ENCODE measurements around the gene KRT13.

Gene KRT13

DNA sequence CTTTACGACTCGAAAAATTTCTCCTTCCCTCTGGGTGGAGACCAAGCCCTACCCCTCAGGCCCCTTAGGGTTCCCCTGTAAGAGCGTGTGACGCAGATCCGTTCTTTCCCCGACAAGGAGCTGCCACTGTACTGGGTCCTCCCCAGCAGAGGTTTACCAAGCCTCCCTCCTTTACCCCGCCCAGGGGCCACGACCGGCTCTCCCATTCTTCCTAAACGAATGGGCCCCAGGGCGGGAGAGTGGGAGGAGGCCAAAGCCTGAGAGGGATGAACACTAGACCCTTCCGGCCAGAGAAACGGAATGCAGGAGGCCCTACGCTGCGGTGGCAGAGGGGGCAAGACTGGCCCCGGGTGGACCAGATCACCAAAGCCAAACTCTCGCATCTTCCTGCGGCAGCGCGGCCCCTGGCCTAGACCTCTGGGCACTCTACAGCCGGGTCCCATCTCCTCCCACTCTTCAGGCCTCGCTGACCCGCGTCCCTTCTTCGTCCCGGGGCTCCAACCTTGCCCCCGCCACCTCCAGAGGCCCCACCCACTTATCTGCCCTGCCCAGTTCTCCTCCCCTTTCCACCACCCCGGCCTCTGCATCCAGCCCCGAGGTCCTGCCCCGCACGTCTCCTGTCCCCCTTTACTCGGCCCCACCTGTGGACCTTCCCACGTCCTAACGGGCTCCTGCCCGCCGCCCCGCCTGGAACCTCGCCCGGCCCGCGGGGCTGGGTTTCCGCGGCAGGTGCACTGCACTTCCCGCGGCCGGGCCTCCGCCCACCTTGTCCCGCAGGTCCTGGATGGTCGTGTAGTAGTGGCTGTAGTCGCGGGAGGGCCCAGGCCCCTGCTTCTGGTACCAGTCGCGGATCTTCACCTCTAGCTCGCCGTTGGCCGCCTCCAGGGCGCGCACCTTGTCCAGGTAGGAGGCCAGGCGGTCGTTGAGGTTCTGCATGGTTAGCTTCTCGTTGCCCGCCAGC lies 21.9 kb upstream of the KRT13 start:
- no peak for ATAC-seq
- no peak for TF ChIP-seq ESRRG (CRISPR knock-in tag; IDR thresholded peaks at IDR 0.05)
- TF ChIP-seq, protein P1, sequence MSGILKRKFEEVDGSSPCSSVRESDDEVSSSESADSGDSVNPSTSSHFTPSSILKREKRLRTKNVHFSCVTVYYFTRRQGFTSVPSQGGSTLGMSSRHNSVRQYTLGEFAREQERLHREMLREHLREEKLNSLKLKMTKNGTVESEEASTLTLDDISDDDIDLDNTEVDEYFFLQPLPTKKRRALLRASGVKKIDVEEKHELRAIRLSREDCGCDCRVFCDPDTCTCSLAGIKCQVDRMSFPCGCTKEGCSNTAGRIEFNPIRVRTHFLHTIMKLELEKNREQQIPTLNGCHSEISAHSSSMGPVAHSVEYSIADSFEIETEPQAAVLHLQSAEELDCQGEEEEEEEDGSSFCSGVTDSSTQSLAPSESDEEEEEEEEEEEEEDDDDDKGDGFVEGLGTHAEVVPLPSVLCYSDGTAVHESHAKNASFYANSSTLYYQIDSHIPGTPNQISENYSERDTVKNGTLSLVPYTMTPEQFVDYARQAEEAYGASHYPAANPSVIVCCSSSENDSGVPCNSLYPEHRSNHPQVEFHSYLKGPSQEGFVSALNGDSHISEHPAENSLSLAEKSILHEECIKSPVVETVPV (CRISPR knock-in tag; IDR thresholded peaks at IDR 0.05) = no peak
- no peak for TF ChIP-seq POU6F1 (CRISPR knock-in tag; IDR thresholded peaks at IDR 0.05; ENCODE audit: borderline replicate concordance, low read depth)
- TF ChIP-seq, protein P2, sequence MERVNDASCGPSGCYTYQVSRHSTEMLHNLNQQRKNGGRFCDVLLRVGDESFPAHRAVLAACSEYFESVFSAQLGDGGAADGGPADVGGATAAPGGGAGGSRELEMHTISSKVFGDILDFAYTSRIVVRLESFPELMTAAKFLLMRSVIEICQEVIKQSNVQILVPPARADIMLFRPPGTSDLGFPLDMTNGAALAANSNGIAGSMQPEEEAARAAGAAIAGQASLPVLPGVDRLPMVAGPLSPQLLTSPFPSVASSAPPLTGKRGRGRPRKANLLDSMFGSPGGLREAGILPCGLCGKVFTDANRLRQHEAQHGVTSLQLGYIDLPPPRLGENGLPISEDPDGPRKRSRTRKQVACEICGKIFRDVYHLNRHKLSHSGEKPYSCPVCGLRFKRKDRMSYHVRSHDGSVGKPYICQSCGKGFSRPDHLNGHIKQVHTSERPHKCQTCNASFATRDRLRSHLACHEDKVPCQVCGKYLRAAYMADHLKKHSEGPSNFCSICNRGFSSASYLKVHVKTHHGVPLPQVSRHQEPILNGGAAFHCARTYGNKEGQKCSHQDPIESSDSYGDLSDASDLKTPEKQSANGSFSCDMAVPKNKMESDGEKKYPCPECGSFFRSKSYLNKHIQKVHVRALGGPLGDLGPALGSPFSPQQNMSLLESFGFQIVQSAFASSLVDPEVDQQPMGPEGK (CRISPR knock-in tag; IDR thresholded peaks at IDR 0.05; ENCODE audit: borderline replicate concordance) = no peak
- no peak for TF ChIP-seq BACH2 (CRISPR knock-in tag; IDR thresholded peaks at IDR 0.05; ENCODE audit: borderline replicate concordance)
- TF ChIP-seq ZNF70 (CRISPR knock-in tag; IDR thresholded peaks at IDR 0.05) = no peak
- no peak for TF ChIP-seq ZFP30 (CRISPR knock-in tag; IDR thresholded peaks at IDR 0.05)
- TF ChIP-seq ZFP3 (CRISPR knock-in tag; IDR thresholded peaks at IDR 0.05) = no peak
- TF ChIP-seq OSR1 (CRISPR knock-in tag; IDR thresholded peaks at IDR 0.05) = no peak
- no peak for TF ChIP-seq ISL1 (CRISPR knock-in tag; IDR thresholded peaks at IDR 0.05)
- TF ChIP-seq ZNF8 (CRISPR knock-in tag; IDR thresholded peaks at IDR 0.05) = no peak
- no peak for TF ChIP-seq TOX (CRISPR knock-in tag; IDR thresholded peaks at IDR 0.05; ENCODE audit: borderline replicate concordance)
- TF ChIP-seq RARB (CRISPR knock-in tag; IDR thresholded peaks at IDR 0.05) = no peak
- no peak for TF ChIP-seq SNAI2 (CRISPR knock-in tag; IDR thresholded peaks at IDR 0.05)
- TF ChIP-seq, protein P3, sequence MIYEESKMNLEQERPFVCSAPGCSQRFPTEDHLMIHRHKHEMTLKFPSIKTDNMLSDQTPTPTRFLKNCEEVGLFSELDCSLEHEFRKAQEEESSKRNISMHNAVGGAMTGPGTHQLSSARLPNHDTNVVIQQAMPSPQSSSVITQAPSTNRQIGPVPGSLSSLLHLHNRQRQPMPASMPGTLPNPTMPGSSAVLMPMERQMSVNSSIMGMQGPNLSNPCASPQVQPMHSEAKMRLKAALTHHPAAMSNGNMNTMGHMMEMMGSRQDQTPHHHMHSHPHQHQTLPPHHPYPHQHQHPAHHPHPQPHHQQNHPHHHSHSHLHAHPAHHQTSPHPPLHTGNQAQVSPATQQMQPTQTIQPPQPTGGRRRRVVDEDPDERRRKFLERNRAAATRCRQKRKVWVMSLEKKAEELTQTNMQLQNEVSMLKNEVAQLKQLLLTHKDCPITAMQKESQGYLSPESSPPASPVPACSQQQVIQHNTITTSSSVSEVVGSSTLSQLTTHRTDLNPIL (CRISPR knock-in tag; IDR thresholded peaks at IDR 0.05; ENCODE audit: low read depth) = no peak
- TF ChIP-seq PPARA (CRISPR knock-in tag; IDR thresholded peaks at IDR 0.05; ENCODE audit: borderline replicate concordance) = no peak
- TF ChIP-seq GLIS3 (CRISPR knock-in tag; IDR thresholded peaks at IDR 0.05) = no peak

- ATAC-seq = no peak
- TF ChIP-seq, protein P2 (CRISPR knock-in tag; IDR thresholded peaks at IDR 0.05; ENCODE audit: borderline replicate concordance) = no peak
- TF ChIP-seq PPARA (CRISPR knock-in tag; IDR thresholded peaks at IDR 0.05; ENCODE audit: borderline replicate concordance) = no peak
- no peak for TF ChIP-seq ZFP3 (CRISPR knock-in tag; IDR thresholded peaks at IDR 0.05)
- no peak for TF ChIP-seq TSHZ2 (CRISPR knock-in tag; IDR thresholded peaks at IDR 0.05)
- TF ChIP-seq, protein P1 (CRISPR knock-in tag; IDR thresholded peaks at IDR 0.05) = no peak
- no peak for TF ChIP-seq GLIS3 (CRISPR knock-in tag; IDR thresholded peaks at IDR 0.05)
- TF ChIP-seq ESRRG (CRISPR knock-in tag; IDR thresholded peaks at IDR 0.05) = no peak
- no peak for TF ChIP-seq OSR1 (CRISPR knock-in tag; IDR thresholded peaks at IDR 0.05)
- TF ChIP-seq CSDC2 (CRISPR knock-in tag; IDR thresholded peaks at IDR 0.05) = no peak
- no peak for TF ChIP-seq ZNF70 (CRISPR knock-in tag; IDR thresholded peaks at IDR 0.05)
These were observed 18.8 kb upstream of the KRT13 start for GRCh38 chr17:41524261-41524660.
